ENCODE data around the gene ISL2. TPM values are rescaled to one million over a fixed set of nuclear protein-coding genes. Genes with fewer than 3 reads are reported as not detected.

The ISL2 gene
- total RNA-seq, 1 donor from 2014 or later = 2.4 TPM

DNA sequence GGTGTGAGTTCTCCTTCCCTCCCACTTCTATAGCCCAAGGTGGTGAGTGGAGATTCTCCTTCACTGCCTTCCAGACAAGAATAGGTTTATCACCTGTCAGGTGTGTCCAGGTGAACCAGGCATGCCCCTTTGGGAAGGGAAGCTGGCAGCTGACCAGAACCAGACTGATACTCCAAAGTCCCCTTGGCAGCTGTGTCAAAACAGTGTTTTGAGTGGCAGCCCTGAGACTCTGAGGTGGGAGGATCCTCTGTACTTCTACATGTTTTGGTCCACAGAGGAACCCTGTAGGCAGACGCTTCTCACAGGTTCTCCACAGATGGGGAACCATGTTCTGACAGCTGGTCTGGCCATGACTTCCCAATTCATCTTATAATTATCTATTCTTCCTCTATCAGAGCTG is 30.1 kb downstream of the ISL2 start:
- intact Hi-C loops (cut with micrococcal nuclease) = no loop called here

DNA sequence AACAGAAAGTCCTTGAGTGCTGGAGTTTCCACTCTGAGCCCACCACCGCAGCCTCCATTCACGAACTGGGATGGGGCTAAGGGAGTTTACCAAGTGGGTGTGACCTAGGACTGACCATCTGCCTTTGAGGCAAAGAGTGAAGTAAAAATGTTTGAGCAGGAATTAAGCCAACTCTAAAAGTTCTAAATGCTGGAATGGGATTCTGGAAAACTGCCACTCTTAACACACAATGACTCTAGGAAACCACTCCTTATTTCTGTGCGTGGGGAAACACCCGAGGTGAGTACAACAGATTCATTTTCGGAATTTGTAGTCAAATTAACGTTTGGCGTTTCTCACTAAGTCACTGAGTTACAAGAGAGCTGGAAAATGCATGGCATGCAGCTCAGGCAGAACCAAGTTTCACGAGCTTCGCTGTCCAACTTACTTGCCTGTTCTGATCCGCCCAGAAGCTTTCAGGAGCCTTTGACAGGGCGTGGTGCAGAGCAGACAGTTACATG is 31.6 kb downstream of the ISL2 start:
- intact Hi-C loops (cut with micrococcal nuclease) = no loop called here

DNA sequence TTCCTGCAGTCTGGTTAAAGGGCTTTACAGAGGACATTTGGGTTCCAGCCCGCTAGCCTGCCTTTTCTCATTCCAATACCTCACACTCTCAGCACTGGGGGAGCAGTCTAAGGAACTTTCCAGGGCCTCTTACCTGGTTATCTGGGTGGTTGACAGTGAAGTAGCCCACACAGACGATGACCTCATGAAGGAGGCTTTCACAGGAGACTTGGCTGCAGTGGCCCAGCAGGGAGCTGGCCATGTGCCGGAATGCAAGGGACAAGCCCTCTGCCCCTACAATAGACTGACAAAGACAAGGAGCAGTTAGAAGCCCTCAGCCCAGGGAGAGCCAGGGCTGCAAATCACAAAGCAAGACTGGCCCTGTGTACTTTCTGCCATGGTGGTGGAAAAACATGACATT is 39.5 kb downstream of the ISL2 start:
- intact Hi-C loops (cut with micrococcal nuclease) = no loop called here

DNA sequence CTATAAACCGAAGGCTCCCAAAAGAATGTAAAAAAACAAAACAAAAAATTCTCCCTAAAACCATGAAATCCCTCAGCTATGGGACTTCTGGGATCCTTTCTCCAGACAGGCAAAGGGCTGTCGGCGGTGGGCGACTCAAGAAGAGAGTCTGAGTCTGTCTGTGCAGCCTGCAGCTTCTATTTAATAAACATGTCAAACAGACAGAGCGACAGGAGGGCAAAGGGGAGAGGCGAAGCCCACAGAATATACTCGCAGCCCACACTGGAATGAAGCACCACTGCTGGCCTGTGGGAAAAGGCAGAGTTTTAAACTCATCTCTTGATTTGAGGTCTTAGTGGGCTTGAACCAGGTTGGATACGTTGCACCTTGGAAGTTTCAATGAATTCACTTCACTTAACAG is 40.2 kb downstream of the ISL2 start:
- intact Hi-C loops (cut with micrococcal nuclease) = no loop called here

DNA sequence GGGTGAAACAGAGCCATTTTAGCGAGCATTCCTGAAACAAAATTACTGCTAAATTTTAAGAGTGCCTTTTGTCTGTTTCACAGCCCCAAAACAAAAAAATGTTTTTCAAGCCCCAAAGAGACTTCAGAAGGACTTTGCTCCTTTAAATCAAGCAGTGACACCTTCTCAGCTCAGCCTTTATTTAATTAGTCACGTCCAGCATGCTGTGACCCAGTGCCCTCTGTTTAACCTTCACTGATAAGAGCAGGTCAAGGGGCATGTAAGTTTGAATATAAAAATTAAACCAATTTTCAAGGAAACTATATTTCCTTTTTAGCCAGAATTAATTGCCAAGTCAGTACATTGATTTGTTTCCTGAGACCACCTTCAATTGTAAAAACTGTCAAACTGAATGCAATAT is 40.6 kb downstream of the ISL2 start:
- intact Hi-C loops (cut with micrococcal nuclease) = no loop called here

DNA sequence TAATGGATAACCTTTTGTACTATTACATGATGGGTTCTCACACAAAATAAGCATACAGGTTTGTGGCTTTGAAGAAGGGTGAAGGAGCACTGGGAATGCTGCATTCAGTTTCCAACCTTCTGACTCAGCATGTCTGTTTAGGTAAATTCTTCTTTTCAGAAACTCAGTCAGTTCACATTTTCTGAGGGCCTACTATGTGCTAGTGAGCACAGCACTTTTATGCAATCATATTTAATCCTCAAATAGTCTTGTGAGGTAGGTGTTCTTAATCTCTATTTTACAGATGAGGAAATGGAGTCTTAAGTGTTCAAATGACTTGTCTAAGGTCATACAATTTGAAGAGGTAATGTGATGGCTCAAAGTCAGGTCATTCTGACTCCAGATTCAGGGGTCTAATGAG is 41.2 kb downstream of the ISL2 start:
- intact Hi-C loops (cut with micrococcal nuclease) = no loop called here

DNA sequence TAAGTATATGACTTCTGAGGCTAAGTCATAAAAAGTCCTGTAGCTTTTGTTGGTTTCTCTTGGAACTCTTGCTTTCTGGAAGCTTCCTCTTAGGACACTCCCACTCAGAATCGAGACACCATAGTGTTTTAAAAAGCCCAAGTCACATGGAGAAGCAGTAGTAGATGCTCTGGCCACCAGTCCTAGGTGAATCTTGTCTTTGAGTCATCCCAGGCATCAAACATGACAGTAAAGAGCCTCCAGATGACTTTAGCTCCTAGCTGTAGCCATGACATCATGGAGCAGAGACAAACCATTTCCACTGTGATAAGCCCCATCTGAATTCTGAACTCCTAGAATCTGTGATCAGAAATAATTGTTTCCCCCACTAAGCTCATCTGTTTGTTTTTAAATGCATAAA is 42.1 kb downstream of the ISL2 start:
- intact Hi-C loops (cut with micrococcal nuclease) = no loop called here

DNA sequence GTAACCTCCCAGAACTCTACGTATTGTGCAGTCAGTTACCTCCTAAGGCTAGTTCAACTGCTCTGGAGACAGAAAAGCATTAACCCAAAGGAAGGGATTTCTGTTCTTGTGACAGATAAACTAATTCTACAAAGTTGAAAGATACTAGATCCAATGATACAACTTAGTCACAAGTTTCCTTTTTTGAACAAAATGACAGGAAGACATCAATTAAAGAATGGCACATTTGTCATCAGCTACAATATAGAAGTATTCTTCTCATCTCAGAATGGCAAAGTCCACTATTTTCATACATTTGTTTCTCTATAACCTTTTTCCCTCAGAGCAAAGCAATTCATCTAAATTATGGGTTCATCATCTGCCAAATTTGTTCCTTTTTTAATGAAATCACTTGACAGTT is 43.7 kb downstream of the ISL2 start:
- intact Hi-C loops (cut with micrococcal nuclease) = no loop called here

DNA sequence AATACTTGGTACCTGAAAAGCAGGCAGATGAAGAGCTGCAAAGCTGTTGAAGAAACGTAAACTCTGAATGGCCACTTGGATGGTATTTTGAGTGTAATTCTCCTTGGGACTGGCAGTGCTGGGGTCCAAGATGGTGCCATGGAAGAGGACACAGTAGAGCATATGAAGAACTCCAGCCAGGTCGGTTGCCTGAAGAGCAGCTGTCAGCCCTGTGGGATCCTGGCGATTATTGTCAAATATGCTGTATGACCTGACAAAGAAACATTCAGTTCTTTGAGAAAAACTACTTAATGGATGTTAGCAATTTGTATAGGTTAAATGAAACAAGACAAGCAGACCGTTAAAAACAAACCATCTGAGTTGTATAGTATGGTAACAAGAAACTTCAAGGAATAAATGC is 44.8 kb downstream of the ISL2 start:
- intact Hi-C loops (cut with micrococcal nuclease) = no loop called here

DNA sequence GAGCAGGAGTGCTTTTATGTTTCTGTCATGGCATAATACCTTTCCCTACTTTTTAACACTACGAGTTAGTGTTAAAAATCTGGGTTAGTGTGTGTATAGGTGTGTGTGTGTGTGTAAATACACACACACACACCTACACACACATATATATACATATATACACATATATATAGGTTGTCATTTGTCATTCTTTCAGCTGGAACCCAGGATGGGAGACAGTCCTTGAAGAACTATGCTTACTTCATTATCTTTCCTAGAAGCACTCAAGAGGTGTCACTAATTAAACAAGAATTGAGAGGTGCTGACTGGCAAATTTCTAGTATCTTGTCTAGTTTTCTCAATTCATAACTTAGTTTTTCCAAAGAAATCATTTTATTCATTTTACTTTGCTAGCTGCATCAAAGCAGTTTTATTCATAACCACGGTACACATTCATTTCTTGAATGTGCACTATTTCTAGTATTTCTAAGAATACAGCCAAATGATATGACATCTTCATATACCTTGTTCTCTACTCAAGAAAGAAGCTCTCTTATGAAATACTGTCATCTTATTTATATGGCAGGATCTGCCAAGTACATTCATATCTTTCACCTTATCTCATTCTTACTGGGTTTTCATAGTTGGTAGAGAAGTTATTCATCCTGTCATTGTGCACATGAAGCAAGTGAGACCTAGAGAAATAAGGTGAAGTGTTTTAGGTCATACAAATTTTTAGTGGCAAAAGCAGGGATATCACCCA is 46.6 kb downstream of the ISL2 start:
- intact Hi-C loops (cut with micrococcal nuclease) = no loop called here

DNA sequence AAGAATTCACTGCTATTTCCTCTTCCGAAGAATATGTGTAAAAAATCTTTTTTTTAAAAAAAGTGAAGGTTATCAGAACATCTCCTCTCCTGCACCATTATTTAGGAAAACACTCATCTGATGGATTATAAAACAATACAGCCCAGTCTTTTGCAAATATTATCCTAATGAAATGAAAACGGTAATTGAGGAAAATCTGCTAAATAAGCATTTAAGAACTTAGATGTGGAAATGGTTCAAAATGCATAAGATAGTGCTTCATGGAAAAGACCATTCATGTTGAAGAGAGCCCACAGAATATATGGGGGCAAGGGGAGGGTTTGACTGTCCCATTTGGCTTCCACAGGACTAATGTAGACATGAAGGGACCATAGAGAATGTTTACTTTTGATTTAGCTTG is 47.8 kb downstream of the ISL2 start:
- intact Hi-C loops (cut with micrococcal nuclease) = no loop called here

DNA sequence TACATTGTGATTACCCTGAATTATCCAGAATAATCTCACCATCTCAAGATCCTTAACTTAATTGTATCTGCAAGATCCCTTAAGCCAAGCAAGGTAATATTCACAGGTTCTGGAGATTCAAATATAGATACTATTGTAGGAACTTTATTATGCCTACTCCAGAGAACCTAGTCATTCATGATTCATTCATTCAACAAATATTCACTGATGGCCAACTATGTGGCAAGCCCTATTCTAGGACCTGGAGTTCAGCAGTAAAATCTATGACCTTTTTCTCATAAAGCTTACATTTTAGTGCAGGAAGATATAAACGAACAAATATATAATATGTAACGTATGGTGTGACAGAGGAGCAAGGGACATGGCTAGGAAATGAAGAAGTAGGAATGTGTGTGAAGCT is 49.6 kb downstream of the ISL2 start:
- intact Hi-C loops (cut with micrococcal nuclease) = no loop called here

DNA sequence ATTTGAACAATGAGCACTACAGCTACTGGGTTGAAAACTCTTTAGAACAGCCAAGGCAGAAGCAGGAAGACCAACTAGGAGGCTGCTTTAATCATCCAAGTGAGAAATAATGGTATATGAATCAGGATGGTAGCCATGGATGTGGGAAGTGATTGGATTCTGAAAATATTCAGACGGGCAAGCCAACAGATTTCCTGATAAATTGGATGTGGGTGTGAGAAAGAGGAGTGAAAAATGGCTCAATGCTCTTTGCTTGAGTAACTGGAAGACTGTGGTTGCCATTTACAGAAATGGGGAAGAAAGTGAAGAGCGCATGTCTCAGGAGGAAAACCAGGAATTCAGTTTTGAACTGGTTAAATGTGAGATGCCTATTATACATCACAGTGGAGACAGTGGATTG is 50.4 kb downstream of the ISL2 start:
- intact Hi-C loops (cut with micrococcal nuclease) = no loop called here

DNA sequence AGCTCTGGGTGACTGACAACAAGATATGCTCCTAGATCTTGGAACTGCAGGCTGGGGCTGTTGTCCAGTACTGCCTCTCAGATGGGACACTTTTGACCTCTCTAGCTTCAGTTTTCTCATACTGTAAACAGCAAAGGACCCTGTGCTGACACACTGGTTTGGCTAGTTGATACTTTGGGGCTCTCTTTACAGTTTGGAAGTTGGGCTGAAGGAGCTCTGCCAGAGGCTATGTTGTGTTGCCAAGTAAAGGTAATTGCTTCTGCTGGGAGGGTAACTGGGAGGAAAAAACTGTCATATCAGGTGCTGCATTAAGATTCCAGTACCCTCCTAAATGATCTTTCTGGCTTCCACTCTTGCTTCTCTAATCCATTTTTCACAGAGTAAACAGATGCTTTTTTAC is 54.0 kb downstream of the ISL2 start:
- intact Hi-C loops (cut with micrococcal nuclease) = no loop called here

DNA sequence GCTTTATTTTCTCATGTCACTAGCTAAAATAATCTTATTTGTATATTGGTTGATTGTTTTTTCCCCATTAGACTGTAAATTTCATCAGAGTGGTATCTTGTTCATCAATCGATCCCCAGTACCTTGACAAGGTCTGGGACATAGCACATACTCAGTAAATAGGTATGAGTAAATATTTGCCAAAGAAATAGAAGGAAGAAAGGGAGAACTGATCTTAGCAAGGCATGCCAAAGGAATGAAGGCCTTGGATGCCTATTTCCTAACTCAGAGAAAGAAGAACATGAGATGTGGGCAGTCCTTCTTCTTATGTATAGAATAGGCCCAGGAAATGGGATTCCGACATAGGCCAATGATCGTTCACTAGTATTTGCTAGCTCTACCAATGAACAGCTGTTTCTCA is 54.7 kb downstream of the ISL2 start:
- intact Hi-C loops (cut with micrococcal nuclease) = no loop called here

DNA sequence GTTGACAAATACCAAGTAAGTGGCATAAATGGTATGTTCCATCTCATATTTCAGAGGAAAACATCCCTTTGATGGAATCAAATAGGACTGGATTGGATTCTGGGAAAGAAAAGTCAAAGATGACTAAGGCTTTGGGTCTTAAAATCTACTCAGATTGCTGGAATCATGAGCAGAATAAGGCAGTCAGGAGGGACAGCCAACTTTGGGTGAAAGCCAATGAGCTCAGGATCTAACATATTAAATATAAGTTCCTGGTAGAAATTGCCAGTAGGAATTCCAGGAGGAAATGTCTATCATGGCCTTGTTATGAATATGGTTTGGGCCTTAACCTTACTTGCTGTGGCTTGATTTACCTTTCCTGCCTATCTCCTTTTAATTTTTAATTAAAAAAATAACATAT is 55.3 kb downstream of the ISL2 start:
- intact Hi-C loops (cut with micrococcal nuclease) = no loop called here

Other genes starting within 250 kb of the ISL2 start
- gene ETFA, start 25.3 kb upstream of the ISL2 start, total RNA-seq = 95.5 and 97.8 TPM in 2 replicates

All from T-helper 1 cell treated with Interleukin-12 subunit alpha and Interleukin-12 subunit beta and Interleukin-4 antibody, amounts not matched to agents 30 ng/mL and 1 ng/mL, for 36 hours (primary cell).